Stimulated activated CD4-positive, alpha-beta T cell treated with anti-CD3 and anti-CD28 coated beads, Interleukin-4, amount 100 ng/mL, for 4 hours (primary cell): Measurements from ENCODE around the gene RBM43.

Source experiments
- DNase-seq, 2 experiments: peaks; one replicate each; pipeline ENCODE4 v3.0.0-alpha.2; 2020

The RBM43 gene

GRCh38 chr2:151206446-151206968, 55.2 kb downstream of the RBM43 start:
- no peak for DNase-seq

- no peak for DNase-seq
Measured at GRCh38 chr2:151205571-151205970, 56.1 kb downstream of the RBM43 start.

- DNase-seq: no peak
Measured at GRCh38 chr2:151204756-151205155, 56.9 kb downstream of the RBM43 start.

- no peak for DNase-seq
Measured at GRCh38 chr2:151200844-151201243, 60.8 kb downstream of the RBM43 start.

- DNase-seq: no peak
Measured at GRCh38 chr2:151200277-151200676, 61.4 kb downstream of the RBM43 start.

GRCh38 chr2:151198645-151199044, 63.0 kb downstream of the RBM43 start:
- DNase-seq: no peak
